SU-DHL-6 (cell line): Measurements from ENCODE around the gene ISLR2.

Source experiments
- H2AFZ ChIP-seq: fragments of 200-600 bp; sonication (generic); 2 replicates; pipeline ENCODE4 v1.6.1; 2014; ENCODE audit warnings: low read depth, mild to moderate bottlenecking, moderate library complexity, mixed read lengths, antibody characterized with exemption, low read length; ENCODE audit not compliant: severe bottlenecking
- H3F3A ChIP-seq: fragments of 200-600 bp; shearing (Covaris generic); 2 replicates; pipeline ENCODE4 v1.6.0; 2016; ENCODE audit warnings: antibody characterized with exemption, mild to moderate bottlenecking; ENCODE audit not compliant: insufficient read depth
- H3K27ac ChIP-seq: fragments of 200-600 bp; sonication (generic); 2 replicates; pipeline ENCODE4 v1.5.1; 2016; ENCODE audit warnings: low read depth, mild to moderate bottlenecking, low read length, moderate library complexity, mixed read lengths
- H3K27me3 ChIP-seq: fragments of 200-600 bp; sonication (generic), shearing (Covaris generic); 2 replicates; pipeline ENCODE4 v1.6.0; 2014; ENCODE audit warnings: mild to moderate bottlenecking, low read length
- H3K36me3 ChIP-seq: fragments of 200-600 bp; sonication (generic); 2 replicates; pipeline ENCODE4 v1.6.1; 2014; ENCODE audit warnings: mild to moderate bottlenecking, low read length, mixed read lengths
- H3K4me2 ChIP-seq: fragments of 300-600, 200-600 bp; shearing (Covaris generic), sonication (generic); 2 replicates; pipeline ENCODE4 v1.6.0; 2014; ENCODE audit warnings: low read length, low read depth, mild to moderate bottlenecking; ENCODE audit not compliant: poor library complexity, severe bottlenecking
- H3K4me3 ChIP-seq: fragments of 200-600 bp; sonication (generic); 2 replicates; pipeline ENCODE4 v1.5.1; 2014; ENCODE audit warnings: antibody characterized with exemption, low read length, mild to moderate bottlenecking, mixed read lengths; ENCODE audit not compliant: insufficient read depth, poor library complexity, severe bottlenecking
- H3K79me2 ChIP-seq: fragments of 200-600 bp; sonication (generic); 2 replicates; pipeline ENCODE4 v1.6.1; 2014; ENCODE audit warnings: mild to moderate bottlenecking, low read length, moderate library complexity; ENCODE audit not compliant: insufficient read depth
- H3K9ac ChIP-seq: fragments of 200-600 bp; sonication (generic); 2 replicates; pipeline ENCODE4 v1.7.0; 2014; ENCODE audit warnings: mild to moderate bottlenecking, low read length
- H3K9me2 ChIP-seq: fragments of 200-600 bp; sonication (generic); replicated peaks from 2 replicates; pipeline ENCODE4 v1.6.1; 2014; ENCODE audit warnings: low read length; ENCODE audit not compliant: insufficient read depth
- H3K9me3 ChIP-seq: fragments of 200-600 bp; sonication (generic); 2 replicates; pipeline ENCODE4 v1.6.1; 2014; ENCODE audit warnings: low read length, mixed read lengths; ENCODE audit not compliant: insufficient read depth
- H4K20me1 ChIP-seq: fragments of 200-600 bp; sonication (generic); 2 replicates; pipeline ENCODE4 v1.6.1; 2014; ENCODE audit warnings: low read depth, mild to moderate bottlenecking, antibody characterized with exemption, low read length, moderate library complexity, mixed read lengths
- CTCF ChIP-seq: fragments of 200-600 bp; sonication (generic); IDR thresholded peaks from one replicate; pipeline ENCODE4 v1.5.1; 2017; ENCODE audit warnings: antibody characterized with exemption, mild to moderate bottlenecking, low read length, moderate library complexity; ENCODE audit not compliant: insufficient read depth, poor library complexity, severe bottlenecking
- EZH2phosphoT487 ChIP-seq: fragments of 200-600 bp; sonication (generic), shearing (Covaris generic); conservative IDR thresholded peaks from 2 replicates; pipeline ENCODE4 v1.6.1; 2018; ENCODE audit warnings: mild to moderate bottlenecking, antibody characterized with exemption, low read length, moderate library complexity, mixed read lengths

The ISLR2 gene

DNA sequence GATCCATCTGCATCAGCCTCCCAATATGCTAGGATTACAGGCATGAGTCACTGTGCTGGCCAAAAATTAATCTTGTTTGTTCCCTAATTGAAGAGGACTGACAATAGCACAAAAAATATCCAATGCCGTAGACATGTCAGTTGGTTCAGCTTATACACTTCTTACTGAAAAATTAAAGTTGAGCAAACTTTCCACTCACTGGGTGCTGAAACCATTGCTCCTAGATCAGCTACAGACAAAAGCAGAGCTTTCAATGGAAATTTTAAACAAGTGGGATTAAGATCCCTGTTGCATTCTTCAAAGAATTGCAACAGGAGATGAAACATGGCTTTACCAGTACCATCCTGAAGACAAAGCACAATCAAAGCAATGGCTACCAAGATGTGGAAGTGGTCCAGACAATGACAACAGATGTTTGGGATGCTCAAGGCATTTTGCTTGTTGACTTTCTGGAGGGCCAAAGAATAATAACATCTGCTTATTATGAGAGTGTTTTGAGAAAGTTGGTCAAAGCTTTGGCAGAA, 16.0 kb downstream of the ISLR2 start:
- H3K27ac ChIP-seq: no peak overlapping the region
- no peak for TF ChIP-seq CTCF
- TF ChIP-seq EZH2phosphoT487: no peak
- H4K20me1 ChIP-seq: no peaks in the 10 kb centered on the region
- H3K9me3 ChIP-seq: no peaks in the 10 kb centered on the region
- no peaks in the 10 kb centered on the region for H3K79me2 ChIP-seq
- no peak overlapping the region for H3K4me3 ChIP-seq
- H3K9ac ChIP-seq: no peak overlapping the region
- no peaks in the 10 kb centered on the region for H3K9me2 ChIP-seq
- no peak overlapping the region for H3K4me2 ChIP-seq
- no peaks in the 10 kb centered on the region for H3F3A ChIP-seq
- no peaks in the 10 kb centered on the region for H3K27me3 ChIP-seq
- H3K36me3 ChIP-seq: no peaks in the 10 kb centered on the region
- H2AFZ ChIP-seq: no peak overlapping the region

DNA sequence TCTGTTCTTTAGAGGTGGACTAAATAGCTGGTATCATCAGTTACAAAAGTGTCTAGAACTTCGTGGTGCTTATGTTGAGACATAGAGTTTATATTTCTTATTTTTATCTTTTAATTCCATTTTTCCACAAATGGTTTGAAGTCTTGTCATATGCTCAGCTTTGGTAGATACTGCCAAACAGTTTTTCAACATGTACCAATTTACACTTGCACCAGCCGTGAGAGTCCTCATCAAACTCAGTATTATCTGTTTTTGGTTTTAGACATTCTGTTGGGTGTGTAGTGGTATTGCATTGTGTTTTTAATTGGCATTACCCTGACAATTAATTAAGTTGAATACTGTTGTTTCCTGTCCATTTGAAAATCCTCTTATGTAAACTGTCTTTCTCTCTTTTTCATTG, 16.7 kb downstream of the ISLR2 start:
- no peaks in the 10 kb centered on the region for H3F3A ChIP-seq
- H3K4me2 ChIP-seq: no peak overlapping the region
- TF ChIP-seq EZH2phosphoT487 (no peak), CTCF (no peak)
- H3K4me3 ChIP-seq: no peak overlapping the region
- H3K9ac ChIP-seq: no peak overlapping the region
- no peaks in the 10 kb centered on the region for H3K79me2 ChIP-seq
- no peak overlapping the region for H2AFZ ChIP-seq
- no peaks in the 10 kb centered on the region for H3K27me3 ChIP-seq
- H3K27ac ChIP-seq: no peak overlapping the region
- no peaks in the 10 kb centered on the region for H3K9me3 ChIP-seq
- H4K20me1 ChIP-seq: no peaks in the 10 kb centered on the region
- H3K9me2 ChIP-seq: no peaks in the 10 kb centered on the region
- no peaks in the 10 kb centered on the region for H3K36me3 ChIP-seq

GRCh38 chr15:74155766-74156417, 25.5 kb downstream of the ISLR2 start:
- Histone ChIP-seq H3K9ac (no peak overlapping the region), H3K4me2 (no peak overlapping the region), H3K4me3 (no peak overlapping the region), H3F3A (no peaks in the 10 kb centered on the region), H3K79me2 (no peaks in the 10 kb centered on the region), H2AFZ (no peak overlapping the region), H3K9me2 (no peaks in the 10 kb centered on the region), H4K20me1 (no peaks in the 10 kb centered on the region; the same call in 1 of the 2 replicates), H3K27ac (no peak overlapping the region), H3K9me3 (no peaks in the 10 kb centered on the region), H3K36me3 (no peaks in the 10 kb centered on the region), H3K27me3 (no peaks in the 10 kb centered on the region)
- TF ChIP-seq CTCF (no peak), EZH2phosphoT487 (no peak)
